ENCODE data around the gene PDE2A.
A peak's percentile ranks its signal among the peaks of the same experiment; 100 is the strongest.

Gene PDE2A

DNA sequence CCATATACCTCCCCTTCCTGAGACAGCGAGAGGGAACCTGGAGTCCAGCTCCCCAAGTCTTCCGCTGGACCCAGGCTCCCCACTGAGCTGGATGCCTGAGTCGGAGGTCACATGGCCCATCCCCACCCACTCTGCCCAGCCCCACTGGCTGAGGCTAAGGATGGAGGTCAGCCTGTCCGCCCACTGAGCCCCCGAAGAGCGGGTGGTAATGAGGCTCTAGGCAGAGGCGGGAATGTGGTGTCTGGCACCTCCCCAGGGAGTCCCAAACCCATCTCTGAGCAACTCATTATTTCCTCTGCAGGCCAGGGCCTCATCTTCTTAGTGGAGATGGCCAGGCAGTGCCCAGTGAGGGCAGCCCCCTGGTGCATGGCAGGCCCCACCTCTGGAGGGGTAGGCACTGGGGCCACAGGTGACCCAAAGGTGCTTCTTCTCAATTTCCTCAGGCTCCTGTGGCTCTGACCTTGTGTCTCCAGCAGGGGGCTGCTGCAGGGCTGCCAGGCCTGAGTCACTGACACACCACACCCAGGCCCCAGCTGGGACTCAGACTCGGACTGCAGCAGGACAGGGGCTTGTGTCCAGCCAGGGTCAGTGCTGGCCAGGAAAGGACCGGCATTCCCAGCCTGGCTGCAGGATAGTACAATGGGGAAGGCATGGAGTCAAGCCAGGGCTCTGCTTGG is 10.2 kb upstream of the PDE2A start:
- peak; percentile 64 for DNase-seq (ENCODE audit: low read depth)
- no peak overlapping the region for H3K4me3 ChIP-seq (ENCODE audit: low read depth, low read length)
- TF ChIP-seq, protein P1, sequence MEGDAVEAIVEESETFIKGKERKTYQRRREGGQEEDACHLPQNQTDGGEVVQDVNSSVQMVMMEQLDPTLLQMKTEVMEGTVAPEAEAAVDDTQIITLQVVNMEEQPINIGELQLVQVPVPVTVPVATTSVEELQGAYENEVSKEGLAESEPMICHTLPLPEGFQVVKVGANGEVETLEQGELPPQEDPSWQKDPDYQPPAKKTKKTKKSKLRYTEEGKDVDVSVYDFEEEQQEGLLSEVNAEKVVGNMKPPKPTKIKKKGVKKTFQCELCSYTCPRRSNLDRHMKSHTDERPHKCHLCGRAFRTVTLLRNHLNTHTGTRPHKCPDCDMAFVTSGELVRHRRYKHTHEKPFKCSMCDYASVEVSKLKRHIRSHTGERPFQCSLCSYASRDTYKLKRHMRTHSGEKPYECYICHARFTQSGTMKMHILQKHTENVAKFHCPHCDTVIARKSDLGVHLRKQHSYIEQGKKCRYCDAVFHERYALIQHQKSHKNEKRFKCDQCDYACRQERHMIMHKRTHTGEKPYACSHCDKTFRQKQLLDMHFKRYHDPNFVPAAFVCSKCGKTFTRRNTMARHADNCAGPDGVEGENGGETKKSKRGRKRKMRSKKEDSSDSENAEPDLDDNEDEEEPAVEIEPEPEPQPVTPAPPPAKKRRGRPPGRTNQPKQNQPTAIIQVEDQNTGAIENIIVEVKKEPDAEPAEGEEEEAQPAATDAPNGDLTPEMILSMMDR (IDR thresholded peaks at IDR 0.05; ENCODE audit: low read depth, low read length) = peak; percentile 87
- TF ChIP-seq, protein P2, sequence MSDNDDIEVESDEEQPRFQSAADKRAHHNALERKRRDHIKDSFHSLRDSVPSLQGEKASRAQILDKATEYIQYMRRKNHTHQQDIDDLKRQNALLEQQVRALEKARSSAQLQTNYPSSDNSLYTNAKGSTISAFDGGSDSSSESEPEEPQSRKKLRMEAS (IDR thresholded peaks at IDR 0.05; ENCODE audit: low read depth, low read length) = no peak
- no peak for TF ChIP-seq POLR2A (IDR thresholded peaks at IDR 0.05; ENCODE audit: extremely low read depth, insufficient read length)

DNA sequence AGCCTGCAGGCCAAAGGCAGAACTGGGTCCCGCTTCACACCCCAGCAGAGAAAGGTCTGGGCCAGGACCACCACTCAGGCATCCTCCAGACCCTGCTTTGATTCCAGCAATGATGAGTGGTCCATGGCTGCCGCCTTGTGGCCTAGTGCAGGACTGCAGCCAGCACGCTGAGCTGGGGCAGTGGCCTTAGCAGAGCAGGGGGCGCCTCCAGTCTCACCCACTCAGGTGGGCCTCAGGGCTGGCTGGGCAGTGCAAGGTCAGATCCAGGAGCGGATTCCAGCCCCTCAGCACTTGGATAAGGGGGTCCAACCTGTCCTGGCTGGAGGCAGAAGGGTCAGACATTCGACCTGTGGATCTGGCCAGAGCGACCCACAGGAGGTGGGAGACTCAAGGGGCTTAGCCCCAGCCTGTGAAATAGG is 9.6 kb upstream of the PDE2A start:
- no peak for TF ChIP-seq POLR2A (IDR thresholded peaks at IDR 0.05; ENCODE audit: extremely low read depth, insufficient read length)
- TF ChIP-seq MYC (IDR thresholded peaks at IDR 0.05; ENCODE audit: low read depth, low read length) = no peak
- TF ChIP-seq, protein P1 (IDR thresholded peaks at IDR 0.05; ENCODE audit: low read depth, low read length) = peak; percentile 98
- TF ChIP-seq, protein P2 (IDR thresholded peaks at IDR 0.05; ENCODE audit: low read depth, low read length) = 0 out of 2 replicates have a peak, but pooled peaks have one; percentile 14
- peak; percentile 65 for DNase-seq (ENCODE audit: low read depth)
- H3K4me3 ChIP-seq (ENCODE audit: low read depth, low read length) = no peak overlapping the region

DNA sequence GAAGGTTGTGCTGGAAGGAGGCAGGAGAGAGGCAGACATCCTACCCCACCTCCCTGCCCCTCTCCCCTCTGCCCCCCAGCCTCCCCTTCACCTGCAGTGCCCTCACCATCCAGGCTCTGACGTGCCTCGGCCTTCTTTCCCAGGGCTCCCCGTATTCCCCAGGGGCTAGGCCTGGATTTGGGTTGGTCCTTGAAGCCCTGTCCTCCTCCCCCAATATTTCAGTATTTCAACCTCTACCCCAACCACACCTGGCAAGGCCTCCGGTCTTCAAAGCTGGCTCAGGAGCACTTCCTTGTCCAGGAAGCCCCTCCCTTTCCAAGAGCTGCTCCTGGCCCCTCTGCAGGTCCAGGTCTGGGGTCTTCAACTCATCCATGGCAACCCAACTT is 8.6 kb upstream of the PDE2A start:
- DNase-seq (ENCODE audit: low read depth) = no peak

DNA sequence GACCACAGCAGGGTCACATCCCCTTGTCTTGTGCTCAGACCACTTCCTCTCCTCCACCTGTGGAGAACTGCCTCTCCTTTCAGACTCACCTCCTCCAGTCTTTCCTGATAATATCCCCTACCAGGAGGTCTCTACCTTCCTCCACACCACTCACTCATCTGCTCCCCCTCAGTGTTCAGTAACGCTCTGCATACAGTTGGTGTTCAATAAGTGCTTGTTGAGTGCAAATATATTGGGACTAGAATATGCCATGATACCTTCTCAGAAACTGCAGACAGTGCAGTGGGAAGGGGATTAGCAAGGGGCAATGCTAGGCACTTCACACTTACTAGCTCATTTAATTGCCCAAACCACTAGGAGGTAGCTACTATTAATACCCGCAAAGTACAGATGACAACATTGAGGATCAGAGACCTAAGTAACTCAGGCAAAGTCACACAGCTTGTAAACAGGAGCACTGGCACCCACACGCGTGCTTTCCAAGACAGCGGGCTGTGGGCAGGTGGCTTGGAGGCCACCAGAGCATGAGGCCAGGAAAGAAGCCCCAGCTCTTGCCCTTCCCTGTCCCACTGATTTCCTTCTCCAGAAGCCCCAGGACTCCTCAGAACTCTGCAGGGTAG is 8.1 kb upstream of the PDE2A start:
- no peak for TF ChIP-seq POLR2A (IDR thresholded peaks at IDR 0.05; ENCODE audit: extremely low read depth, insufficient read length)
- TF ChIP-seq, protein P1 (IDR thresholded peaks at IDR 0.05; ENCODE audit: low read depth, low read length) = no peak
- TF ChIP-seq, protein P2 (IDR thresholded peaks at IDR 0.05; ENCODE audit: low read depth, low read length) = no peak
- no peak for TF ChIP-seq MYC (IDR thresholded peaks at IDR 0.05; ENCODE audit: low read depth, low read length)
- H3K4me3 ChIP-seq (ENCODE audit: low read depth, low read length) = no peak overlapping the region
- no peak for DNase-seq (ENCODE audit: low read depth)

More for the DNA sequence above, 8.6 kb upstream of the PDE2A start:
- TF ChIP-seq, protein P2 (IDR thresholded peaks at IDR 0.05; ENCODE audit: low read depth, low read length) = no peak
- TF ChIP-seq, protein P1 (IDR thresholded peaks at IDR 0.05; ENCODE audit: low read depth, low read length) = no peak
- TF ChIP-seq MYC (IDR thresholded peaks at IDR 0.05; ENCODE audit: low read depth, low read length) = no peak
- no peak for TF ChIP-seq POLR2A (IDR thresholded peaks at IDR 0.05; ENCODE audit: extremely low read depth, insufficient read length)
- H3K4me3 ChIP-seq (ENCODE audit: low read depth, low read length) = no peak overlapping the region

DNA sequence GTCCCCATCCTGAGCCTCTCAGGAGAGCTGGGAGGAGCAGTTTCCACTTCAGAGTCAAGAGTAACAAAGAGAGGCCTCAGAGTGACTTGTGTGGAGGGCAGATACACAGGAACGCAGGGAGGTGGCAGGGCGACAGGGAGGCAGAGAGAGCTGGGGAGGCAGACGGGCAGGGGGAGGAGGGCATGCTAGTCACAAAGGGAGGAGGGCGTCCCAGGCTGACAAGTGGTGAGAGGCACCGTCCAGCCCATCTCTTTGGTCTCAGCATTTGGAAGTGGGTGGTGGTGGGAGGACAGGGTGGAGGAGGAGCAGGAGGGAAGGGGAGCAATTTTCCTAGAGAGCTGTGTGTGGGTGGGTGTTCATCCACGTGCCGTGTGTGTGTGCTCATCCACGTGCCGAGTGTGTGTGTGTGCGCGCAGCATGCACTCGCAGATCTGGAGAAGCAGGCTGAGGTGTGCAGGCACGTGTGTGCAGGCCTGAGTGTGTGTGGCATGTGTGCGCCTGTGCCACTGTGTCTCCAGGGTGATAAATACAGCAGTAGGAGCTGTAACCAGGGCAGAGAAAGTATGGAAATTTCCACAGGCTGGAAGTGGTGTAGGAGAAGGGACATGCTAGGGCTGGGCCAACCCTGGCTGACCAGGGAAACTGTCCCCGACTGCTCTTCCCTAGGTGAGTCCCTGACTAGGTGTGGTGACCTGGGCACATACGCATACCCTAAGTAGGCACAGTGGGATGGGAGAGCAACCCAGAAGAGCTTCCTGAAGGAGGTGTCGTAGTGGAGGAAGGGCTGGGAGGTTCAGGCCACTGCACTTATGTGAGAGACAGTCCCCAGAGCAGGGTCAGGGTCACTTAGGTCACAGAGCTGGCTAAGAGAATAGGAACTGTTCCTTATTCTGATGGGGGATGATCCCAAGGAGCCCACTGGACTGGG is 7.3 kb upstream of the PDE2A start:
- TF ChIP-seq POLR2A (IDR thresholded peaks at IDR 0.05; ENCODE audit: extremely low read depth, insufficient read length) (no peak), MYC (IDR thresholded peaks at IDR 0.05; ENCODE audit: low read depth, low read length) (no peak)
- TF ChIP-seq, protein P2 (IDR thresholded peaks at IDR 0.05; ENCODE audit: low read depth, low read length) = no peak
- TF ChIP-seq, protein P1 (IDR thresholded peaks at IDR 0.05; ENCODE audit: low read depth, low read length) = no peak
- peak; percentile 20 for DNase-seq (ENCODE audit: low read depth)
- no peak overlapping the region for H3K4me3 ChIP-seq (ENCODE audit: low read depth, low read length)
